Keratinocyte (primary cell): ENCODE data around the gene KIAA1217. TPM values are rescaled to one million over a fixed set of nuclear protein-coding genes. Genes with fewer than 3 reads are reported as not detected.

Experiments used
- DNase-seq: peaks from one replicate; pipeline ENCODE4 v3.0.0-alpha.2; 2011; ENCODE audit warnings: low read depth, missing footprints, low spot score
- FAIRE-seq: peaks from 2 replicates; lab custom pipeline; 2011; peaks lifted over from hg19 to GRCh38; lab: Jason Lieb, UNC
- H2AFZ ChIP-seq: 2 replicates; pipeline ENCODE4 v1.6.0; 2012; ENCODE audit warnings: low read length, control low read depth, inconsistent platforms; ENCODE audit not compliant: control insufficient read depth
- H3K27ac ChIP-seq: 2 replicates; pipeline ENCODE4 v1.5.1; 2011; ENCODE audit warnings: low read length; ENCODE audit not compliant: control insufficient read depth, insufficient read depth
- H3K27me3 ChIP-seq: 3 replicates; pipeline ENCODE4 v1.6.0; 2011; ENCODE audit warnings: low read length; ENCODE audit not compliant: control insufficient read depth, insufficient read depth; ENCODE audit errors: extremely low read depth
- H3K36me3 ChIP-seq, 2 experiments: 2 replicates in 1 of 2; 3 replicates in 1 of 2; pipeline ENCODE4 v1.5.1; 2011; ENCODE audit warnings: low read length in 2 of 2, mild to moderate bottlenecking in 1 of 2; ENCODE audit not compliant: control insufficient read depth in 2 of 2, insufficient read depth in 2 of 2; ENCODE audit errors: extremely low read depth in 1 of 2
- H3K4me1 ChIP-seq: 3 replicates; pipeline ENCODE4 v1.5.1; 2011; ENCODE audit warnings: low read length; ENCODE audit not compliant: control insufficient read depth, insufficient read depth; ENCODE audit errors: extremely low read depth
- H3K4me2 ChIP-seq: 3 replicates; pipeline ENCODE4 v1.6.0; 2011; ENCODE audit warnings: low read depth, low read length; ENCODE audit not compliant: control insufficient read depth, insufficient read depth; ENCODE audit errors: extremely low read depth
- H3K4me3 ChIP-seq, 3 experiments: fragments of 200-600 bp in 1 of 3; sonication (generic) in 1 of 3; 2 replicates in 2 of 3; 3 replicates in 1 of 3; pipeline ENCODE4 v1.5.1; 2011 to 2016; ENCODE audit warnings: low read length in 3 of 3, mild to moderate bottlenecking in 3 of 3, control low read depth in 2 of 3, inconsistent platforms in 1 of 3, low read depth in 1 of 3, mixed read lengths in 1 of 3, mixed run types in 1 of 3, moderate library complexity in 1 of 3; ENCODE audit not compliant: control insufficient read depth in 2 of 3, insufficient read depth in 2 of 3; ENCODE audit errors: extremely low read depth in 1 of 3
- H3K79me2 ChIP-seq: 2 replicates; pipeline ENCODE4 v1.6.0; 2012; ENCODE audit warnings: low read length; ENCODE audit not compliant: control insufficient read depth, insufficient read depth
- H3K9ac ChIP-seq: 3 replicates; pipeline ENCODE4 v1.6.0; 2011; ENCODE audit warnings: low read length; ENCODE audit not compliant: control insufficient read depth, insufficient read depth; ENCODE audit errors: extremely low read depth
- H3K9me1 ChIP-seq: 3 replicates; pipeline ENCODE4 v1.6.0; 2011; ENCODE audit warnings: low read length; ENCODE audit not compliant: control insufficient read depth, insufficient read depth; ENCODE audit errors: extremely low read depth
- H3K9me3 ChIP-seq: 2 replicates; pipeline ENCODE4 v1.5.1; 2012; ENCODE audit warnings: low read depth, low read length; ENCODE audit not compliant: control insufficient read depth
- H4K20me1 ChIP-seq: 3 replicates; pipeline ENCODE4 v1.6.0; 2011; ENCODE audit warnings: low read length; ENCODE audit not compliant: control insufficient read depth, insufficient read depth; ENCODE audit errors: extremely low read depth
- CTCF ChIP-seq, 3 experiments: IDR thresholded peaks in 1 of 3; conservative IDR thresholded peaks in 1 of 3; optimal IDR thresholded peaks in 1 of 3; 2 replicates in 2 of 3; 3 replicates in 1 of 3; pipeline versions ENCODE3 to v1.5.1; 2011; ENCODE audit warnings: low read length in 3 of 3, mild to moderate bottlenecking in 3 of 3, moderate library complexity in 2 of 3, control low read depth in 1 of 3, inconsistent platforms in 1 of 3; ENCODE audit not compliant: insufficient read depth in 2 of 3; ENCODE audit errors: extremely low read depth in 1 of 3
- EZH2 ChIP-seq: IDR thresholded peaks from one replicate; pipeline ENCODE4 v1.6.1; 2012; ENCODE audit warnings: inconsistent platforms, mild to moderate bottlenecking, low read length, moderate library complexity
- dilution Hi-C: fragments of 300-500 bp; cut with MboI; formaldehyde crosslinking; loops from one replicate; pipeline ENCODE4 v1.7.0; 2020; ENCODE audit warnings: low sequenced_read_pairs; ENCODE audit not compliant: extremely low pct_ligation_motif_present
- polyA plus RNA-seq, 5 experiments: library from polyadenylated mRNA; depleted of rRNA in 3 of 5; stranded (reverse) in 3 of 5; stranded (forward) in 1 of 5; unstranded in 1 of 5; fragments of >200 nt; gene quantifications; 1 replicate in 1 of 5; 2 replicates in 3 of 5; 3 replicates in 1 of 5; pipeline versions ENCODE4 v1.2.1 to v1.2.3, GENCODE V29; 2011 to 2012; ENCODE audit warnings: missing spikeins in 2 of 5, low read depth in 1 of 5, low replicate concordance in 1 of 5

The KIAA1217 gene
- polyA plus RNA-seq, 1 donor (not counting 4 experiments of a cell fraction or from before 2014, with no cell fraction given): 10.4 TPM

- Histone ChIP-seq H3K9ac (no peak overlapping the region), H3K79me2 (peaks cover 7% of the 10 kb centered on the region), H3K27me3 (no peaks in the 10 kb centered on the region), H3K36me3 (peaks cover 9% of the 10 kb centered on the region in 2 experiments), H2AFZ (no peak overlapping the region), H3K9me3 (no peaks in the 10 kb centered on the region), H3K27ac (peak overlapping the region; percentile 16), H3K9me1 (no peaks in the 10 kb centered on the region), H3K4me3 (no peak overlapping the region), H3K4me1 (peaks cover 30% of the 10 kb centered on the region), H3K4me2 (no peak overlapping the region), H4K20me1 (no peaks in the 10 kb centered on the region)
- no peak for FAIRE-seq
- TF ChIP-seq EZH2 (no peak), CTCF (optimal IDR thresholded peaks at IDR 0.05 in 1 of 3, IDR thresholded peaks at IDR 0.05 in 1 of 3, conservative IDR thresholded peaks at IDR 0.05 in 1 of 3; ENCODE audit: extremely low read depth in 1 of 3, insufficient read depth in 2 of 3, low read length in 3 of 3) (no peak)
- dilution Hi-C loops: no loop called here
- no peak for DNase-seq
Measured at GRCh38 chr10:24484771-24485170, 275.8 kb downstream of the KIAA1217 start.

DNA sequence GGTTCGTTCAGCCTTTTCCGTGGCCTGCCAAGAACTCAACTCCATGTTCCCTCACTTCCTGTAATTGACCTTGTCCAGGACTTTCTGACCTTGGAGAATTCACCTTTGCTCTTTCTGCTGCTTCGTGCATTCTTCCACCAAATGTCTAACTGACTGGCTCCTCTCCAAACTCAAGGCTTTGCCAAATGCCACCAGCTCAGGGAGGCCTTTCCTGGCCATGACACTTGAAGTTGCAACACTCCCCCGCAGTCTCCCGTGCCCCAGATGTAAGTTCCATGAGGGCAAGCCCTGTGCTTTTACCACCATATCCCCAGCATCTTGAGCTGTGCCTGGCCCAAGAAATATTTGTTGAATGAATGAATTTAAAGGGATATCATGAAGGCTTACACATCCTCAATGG is 276.4 kb downstream of the KIAA1217 start:
- Histone ChIP-seq H3K9me3 (no peaks in the 10 kb centered on the region), H2AFZ (no peak overlapping the region), H3K9me1 (no peaks in the 10 kb centered on the region), H4K20me1 (no peaks in the 10 kb centered on the region), H3K79me2 (peaks cover 6% of the 10 kb centered on the region), H3K4me1 (peaks cover 31% of the 10 kb centered on the region), H3K27me3 (no peaks in the 10 kb centered on the region), H3K4me3 (no peak overlapping the region), H3K9ac (no peak overlapping the region), H3K27ac (no peak overlapping the region), H3K4me2 (no peak overlapping the region), H3K36me3 (peaks cover 9% of the 10 kb centered on the region in 2 experiments)
- no peak for TF ChIP-seq CTCF (optimal IDR thresholded peaks at IDR 0.05 in 1 of 3, IDR thresholded peaks at IDR 0.05 in 1 of 3, conservative IDR thresholded peaks at IDR 0.05 in 1 of 3; ENCODE audit: extremely low read depth in 1 of 3, insufficient read depth in 2 of 3, low read length in 3 of 3)
- no peak for TF ChIP-seq EZH2
- no peak for DNase-seq
- no peak for FAIRE-seq
- dilution Hi-C loops: no loop called here
